ENCODE data around the gene KAZN.

KAZN gene

GRCh38 chr1:15118579-15118978, 520.1 kb downstream of the KAZN start:
- no peak overlapping the region for H3K4me3 ChIP-seq (ENCODE audit: low read depth, low read length)
- TF ChIP-seq CTCF (IDR thresholded peaks at IDR 0.05; ENCODE audit: low read depth, low read length) = no peak

- no peak overlapping the region for H3K4me3 ChIP-seq (ENCODE audit: low read depth, low read length)
- no peak for TF ChIP-seq CTCF (IDR thresholded peaks at IDR 0.05; ENCODE audit: low read depth, low read length)
Observed at GRCh38 chr1:15120251-15120945, 521.9 kb downstream of the KAZN start.

- TF ChIP-seq CTCF (IDR thresholded peaks at IDR 0.05; ENCODE audit: low read depth, low read length) = no peak
Observed at GRCh38 chr1:15122331-15122730, 523.8 kb downstream of the KAZN start.

GRCh38 chr1:15123270-15123669, 524.8 kb downstream of the KAZN start:
- H3K4me3 ChIP-seq (ENCODE audit: low read depth, low read length) = no peak overlapping the region
- TF ChIP-seq CTCF (IDR thresholded peaks at IDR 0.05; ENCODE audit: low read depth, low read length) = no peak

More at GRCh38 chr1:15122331-15122730, 523.8 kb downstream of the KAZN start:
- no peak overlapping the region for H3K4me3 ChIP-seq (ENCODE audit: low read depth, low read length)

GRCh38 chr1:15123925-15124324, 525.4 kb downstream of the KAZN start:
- TF ChIP-seq CTCF (IDR thresholded peaks at IDR 0.05; ENCODE audit: low read depth, low read length) = no peak
- no peak overlapping the region for H3K4me3 ChIP-seq (ENCODE audit: low read depth, low read length)

GRCh38 chr1:15124362-15125100, 526.0 kb downstream of the KAZN start:
- TF ChIP-seq CTCF (IDR thresholded peaks at IDR 0.05; ENCODE audit: low read depth, low read length) = no peak
- H3K4me3 ChIP-seq (ENCODE audit: low read depth, low read length) = no peak overlapping the region

GRCh38 chr1:15125101-15125745, 526.7 kb downstream of the KAZN start:
- no peak overlapping the region for H3K4me3 ChIP-seq (ENCODE audit: low read depth, low read length)
- no peak for TF ChIP-seq CTCF (IDR thresholded peaks at IDR 0.05; ENCODE audit: low read depth, low read length)
